WTC11 (cell line): ENCODE results near the gene FXN. TPM values are rescaled to one million over a fixed set of nuclear protein-coding genes. Genes with fewer than 3 reads are reported as not detected.
A peak's percentile ranks its signal among the peaks of the same experiment; 100 is the strongest.

Experiments
- ATAC-seq: fragments of 200-7000 bp; cut with Tn5 transposase; 2 replicates; pipeline ENCODE4 v1.10.0; 2021; ENCODE audit warnings: mild to moderate bottlenecking, moderate library complexity
- CTCF ChIA-PET: fragments of 300-600 bp; sonication (Branson Sonifier 250); formaldehyde crosslinking; loops from one replicate; lab custom pipeline; 2021; ENCODE audit warnings: antibody characterized with exemption; lab: Charles Lee
- POLR2A ChIA-PET: fragments of 350-600 bp; sonication (Branson Sonifier 250); formaldehyde crosslinking; loops from one replicate; lab custom pipeline; 2021; ENCODE audit warnings: antibody characterized with exemption; lab: Charles Lee
- DNase-seq: peaks from one replicate; pipeline ENCODE4 v3.0.0; 2021; ENCODE audit warnings: low spot score
- H3K27ac Mint-ChIP-seq: 2 replicates; pipeline ENCODE4 v1.8.0; 2021; ENCODE audit warnings: mixed read lengths
- H3K27me3 Mint-ChIP-seq: 2 replicates; pipeline ENCODE4 v1.8.0; 2021; ENCODE audit warnings: low read depth, mild to moderate bottlenecking, moderate library complexity, mixed read lengths
- H3K36me3 Mint-ChIP-seq: 2 replicates; pipeline ENCODE4 v1.8.0; 2021; ENCODE audit warnings: mixed read lengths
- H3K4me1 Mint-ChIP-seq: 2 replicates; pipeline ENCODE4 v1.8.0; 2022; ENCODE audit warnings: mixed read lengths
- H3K4me3 Mint-ChIP-seq: 2 replicates; pipeline ENCODE4 v1.8.0; 2021; ENCODE audit warnings: mild to moderate bottlenecking, moderate library complexity, mixed read lengths
- H3K9me3 Mint-ChIP-seq: 2 replicates; pipeline ENCODE4 v1.8.0; 2021; ENCODE audit warnings: mixed read lengths
- CTCF ChIP-seq: fragments of 200-600 bp; IDR thresholded peaks from 2 replicates; pipeline ENCODE4 v1.8.0; 2022; ENCODE audit warnings: antibody characterized with exemption
- ELF4 ChIP-seq: sonication (generic); formaldehyde crosslinking; IDR thresholded peaks from 2 replicates; pipeline ENCODE4 v1.8.1; 2022; ENCODE audit warnings: low read depth, mild to moderate bottlenecking, moderate library complexity, missing genetic modification reagents
- EMX1 ChIP-seq: fragments of 250-450 bp; sonication (Bioruptor Pico); IDR thresholded peaks from 2 replicates; pipeline ENCODE4 v1.8.0; 2021; ENCODE audit warnings: mild to moderate bottlenecking
- ERG ChIP-seq: fragments of 250-450 bp; sonication (Bioruptor Pico); IDR thresholded peaks from 2 replicates; pipeline ENCODE4 v1.8.0; 2021; ENCODE audit warnings: mild to moderate bottlenecking
- JUN ChIP-seq: sonication (generic); formaldehyde crosslinking; IDR thresholded peaks from 2 replicates; pipeline ENCODE4 v1.8.0; 2023; ENCODE audit warnings: mild to moderate bottlenecking, missing genetic modification reagents
- MXD4 ChIP-seq: fragments of 250-450 bp; sonication (Bioruptor Pico); IDR thresholded peaks from 2 replicates; pipeline ENCODE4 v1.8.0; 2021; ENCODE audit warnings: mild to moderate bottlenecking, moderate library complexity, borderline replicate concordance
- NFYB ChIP-seq: sonication (generic); formaldehyde crosslinking; conservative IDR thresholded peaks from 2 replicates; pipeline ENCODE4 v1.8.0; 2022; ENCODE audit warnings: low read depth, missing genetic modification reagents
- SMAD3 ChIP-seq: sonication (generic); formaldehyde crosslinking; IDR thresholded peaks from 2 replicates; pipeline ENCODE4 v1.8.0; 2022; ENCODE audit warnings: missing genetic modification reagents, mild to moderate bottlenecking, borderline replicate concordance
- SP1 ChIP-seq: sonication (generic); formaldehyde crosslinking; conservative IDR thresholded peaks from 2 replicates; pipeline ENCODE4 v1.8.1; 2022; ENCODE audit warnings: missing genetic modification reagents
- USF1 ChIP-seq: sonication (generic); formaldehyde crosslinking; IDR thresholded peaks from 2 replicates; pipeline ENCODE4 v1.8.0; 2022; ENCODE audit warnings: mild to moderate bottlenecking, missing genetic modification reagents
- ZBTB21 ChIP-seq: sonication (generic); formaldehyde crosslinking; IDR thresholded peaks from 2 replicates; pipeline ENCODE4 v1.8.1; 2023; ENCODE audit warnings: mild to moderate bottlenecking, missing genetic modification reagents, borderline replicate concordance
- ZNF263 ChIP-seq: sonication (generic); formaldehyde crosslinking; IDR thresholded peaks from 2 replicates; pipeline ENCODE4 v1.8.1; 2022; ENCODE audit warnings: low read depth, mild to moderate bottlenecking, moderate library complexity, missing genetic modification reagents
- ZNF416 ChIP-seq: fragments of 250-450 bp; sonication (Bioruptor Pico); IDR thresholded peaks from 2 replicates; pipeline ENCODE4 v1.9.0; 2021; ENCODE audit warnings: mild to moderate bottlenecking, inconsistent platforms
- ZNF423 ChIP-seq: fragments of 250-450 bp; sonication (Bioruptor Pico); IDR thresholded peaks from 2 replicates; pipeline ENCODE4 v2.1.2; 2022; ENCODE audit warnings: mild to moderate bottlenecking, moderate library complexity
- ZSCAN18 ChIP-seq: fragments of 250-450 bp; sonication (Bioruptor Pico); IDR thresholded peaks from 2 replicates; pipeline ENCODE4 v2.1.2; 2022; ENCODE audit warnings: mild to moderate bottlenecking, moderate library complexity
- total RNA-seq: library from RNA; stranded (reverse); gene quantifications from 3 replicates; pipeline ENCODE4 v1.2.3, GENCODE V29; 2021
- TF ChIP-seq, protein P1 (sequence below): sonication (generic); formaldehyde crosslinking; IDR thresholded peaks from 2 replicates; pipeline ENCODE4 v1.8.1; 2023; ENCODE audit warnings: mild to moderate bottlenecking, missing genetic modification reagents, moderate library complexity
- TF ChIP-seq, protein P2 (sequence below): sonication (generic); formaldehyde crosslinking; IDR thresholded peaks from 2 replicates; pipeline ENCODE4 v1.8.0; 2022; ENCODE audit warnings: mild to moderate bottlenecking, missing genetic modification reagents

FXN gene
- total RNA-seq, 1 experiment from 2014 or later: 30.6 TPM

DNA sequence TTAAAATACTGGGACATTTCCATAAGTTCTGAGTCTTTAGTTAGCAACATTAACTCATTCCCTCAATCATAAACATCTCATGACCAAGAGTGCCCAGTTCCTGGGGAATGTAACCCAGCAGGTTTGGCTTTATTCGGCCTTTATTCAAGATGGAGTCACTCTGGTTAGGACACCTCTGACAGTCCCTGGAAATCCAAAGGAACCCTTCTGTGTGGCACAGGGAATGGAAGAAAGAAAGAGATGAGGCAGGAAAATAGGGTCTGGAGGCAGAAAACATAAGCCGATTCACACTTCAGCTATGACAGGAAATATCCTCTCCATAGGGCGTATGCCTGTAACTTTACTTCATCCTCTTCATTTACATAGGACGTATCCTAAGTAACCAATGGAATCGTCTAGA is 53.5 kb downstream of the FXN start (continued):
- TF ChIP-seq ZSCAN18 (CRISPR knock-in tag) (peak; percentile 98), JUN (CRISPR knock-in tag) (no peak), MXD4 (peak; percentile 93), EMX1 (CRISPR knock-in tag) (peak; percentile 65; the same call in 1 of the 2 replicates), ZNF416 (no peak), USF1 (CRISPR knock-in tag) (no peak), ZNF423 (peak; percentile 52; the same call in 1 of the 2 replicates), CTCF (no peak)
- TF ChIP-seq, protein P1, sequence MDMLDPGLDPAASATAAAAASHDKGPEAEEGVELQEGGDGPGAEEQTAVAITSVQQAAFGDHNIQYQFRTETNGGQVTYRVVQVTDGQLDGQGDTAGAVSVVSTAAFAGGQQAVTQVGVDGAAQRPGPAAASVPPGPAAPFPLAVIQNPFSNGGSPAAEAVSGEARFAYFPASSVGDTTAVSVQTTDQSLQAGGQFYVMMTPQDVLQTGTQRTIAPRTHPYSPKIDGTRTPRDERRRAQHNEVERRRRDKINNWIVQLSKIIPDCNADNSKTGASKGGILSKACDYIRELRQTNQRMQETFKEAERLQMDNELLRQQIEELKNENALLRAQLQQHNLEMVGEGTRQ (CRISPR knock-in tag): no peak
- TF ChIP-seq, all 79 proteins: peak for 7

GRCh38 chr9:69089491-69089890 is 53.9 kb downstream of the FXN start:
- Mint-ChIP-seq H3K36me3 (peaks cover 8% of the 10 kb centered on the region), H3K27ac (peak overlapping the region; percentile 97), H3K27me3 (no peaks in the 10 kb centered on the region), H3K9me3 (peaks cover 13% of the 10 kb centered on the region), H3K4me3 (peak overlapping the region; percentile 58), H3K4me1 (peaks cover 51% of the 10 kb centered on the region)
- ATAC-seq (peak; percentile 86), DNase-seq (peak; percentile 52)
- ChIA-PET POLR2A (interaction anchor here (0.5 to 1.8 kb wide), 3 partner anchors 31 to 59 kb away, joined by 4 to 12 read pairs (median 4); no protein-coding TSS in a partner anchor), CTCF (interaction anchor here (0.7 to 1.8 kb wide), 11 partner anchors 16 to 103 kb away, joined by 3 to 9 read pairs (median 4); partner anchors contain the start of gene FXN)
- TF ChIP-seq SP1: 0 out of 2 replicates have a peak, but pooled peaks have one; percentile 28
- TF ChIP-seq NFYB (CRISPR knock-in tag): no peak

DNA sequence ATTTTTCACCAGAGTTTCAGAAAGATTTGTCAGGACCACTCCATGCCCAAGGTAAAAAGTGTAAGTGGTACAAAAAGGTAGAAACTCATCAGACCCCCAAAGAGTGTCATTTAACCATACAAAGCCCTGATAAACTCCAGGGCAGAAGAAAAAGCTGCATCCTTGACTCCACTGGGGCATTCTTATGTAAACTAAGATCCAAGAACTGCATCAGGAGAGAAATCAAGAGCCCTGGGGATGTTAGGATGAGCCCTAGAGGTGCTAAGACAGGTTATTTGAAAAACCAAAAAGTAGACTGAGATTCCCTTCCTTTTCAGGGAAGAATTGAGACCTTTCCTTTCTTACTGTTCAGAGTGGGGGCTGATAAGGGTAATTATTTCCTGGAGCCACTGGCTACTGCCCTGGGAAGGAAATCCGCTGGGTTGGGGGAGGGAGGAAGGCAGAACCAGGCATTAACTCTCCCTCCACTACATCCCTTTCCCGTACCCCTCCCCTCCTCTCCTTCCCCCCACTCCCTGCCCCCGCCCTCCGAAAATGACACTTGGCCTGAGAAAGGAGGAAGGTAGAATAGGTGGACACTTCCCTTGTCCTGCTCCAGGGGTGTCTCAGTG is 54.7 kb downstream of the FXN start:
- TF ChIP-seq ERG (CRISPR knock-in tag): 0 out of 2 replicates have a peak, but pooled peaks have one; percentile 15
- TF ChIP-seq ELF4 (CRISPR knock-in tag): no peak
- ATAC-seq: peak; percentile 70
- DNase-seq: no peak
- Mint-ChIP-seq H3K4me1 (peaks cover 50% of the 10 kb centered on the region), H3K27ac (peak overlapping the region; percentile 97), H3K27me3 (no peaks in the 10 kb centered on the region), H3K9me3 (peaks cover 13% of the 10 kb centered on the region), H3K36me3 (peaks cover 8% of the 10 kb centered on the region), H3K4me3 (peak overlapping the region; percentile 58)
- CTCF ChIA-PET: interaction anchor here (0.7 to 1.8 kb wide), 12 partner anchors 15 to 133 kb away, joined by 3 to 9 read pairs (median 4); partner anchors contain the start of gene FXN
- POLR2A ChIA-PET: interaction anchor here (0.8 to 1.8 kb wide), 4 partner anchors 15 to 49 kb away, joined by 3 to 12 read pairs (median 4); no protein-coding TSS in a partner anchor

- H3K27ac Mint-ChIP-seq: peak overlapping the region; percentile 92
- peaks cover 48% of the 10 kb centered on the region for H3K4me1 Mint-ChIP-seq
- H3K36me3 Mint-ChIP-seq: peaks cover 1% of the 10 kb centered on the region
- no peak for ATAC-seq
- CTCF ChIA-PET: interaction anchor here (1.2 to 1.8 kb wide), 3 partner anchors 46 to 133 kb away, joined by 4 to 9 read pairs (median 4); no protein-coding TSS in a partner anchor
- POLR2A ChIA-PET: interaction anchor here (1.8 kb wide), 1 partner anchor 29 kb away, joined by 12 read pairs; no protein-coding TSS in a partner anchor
- DNase-seq: no peak
- H3K4me3 Mint-ChIP-seq: peak overlapping the region; percentile 31; the same call in 1 of the 2 replicates
- H3K27me3 Mint-ChIP-seq: no peaks in the 10 kb centered on the region
- H3K9me3 Mint-ChIP-seq: peaks cover 7% of the 10 kb centered on the region
- TF ChIP-seq SMAD3 (CRISPR knock-in tag) (no peak), NFYB (CRISPR knock-in tag) (no peak), ZBTB21 (CRISPR knock-in tag) (no peak), ZSCAN18 (CRISPR knock-in tag) (no peak), ZNF263 (no peak), ELF4 (CRISPR knock-in tag) (no peak)
- TF ChIP-seq, protein P2, sequence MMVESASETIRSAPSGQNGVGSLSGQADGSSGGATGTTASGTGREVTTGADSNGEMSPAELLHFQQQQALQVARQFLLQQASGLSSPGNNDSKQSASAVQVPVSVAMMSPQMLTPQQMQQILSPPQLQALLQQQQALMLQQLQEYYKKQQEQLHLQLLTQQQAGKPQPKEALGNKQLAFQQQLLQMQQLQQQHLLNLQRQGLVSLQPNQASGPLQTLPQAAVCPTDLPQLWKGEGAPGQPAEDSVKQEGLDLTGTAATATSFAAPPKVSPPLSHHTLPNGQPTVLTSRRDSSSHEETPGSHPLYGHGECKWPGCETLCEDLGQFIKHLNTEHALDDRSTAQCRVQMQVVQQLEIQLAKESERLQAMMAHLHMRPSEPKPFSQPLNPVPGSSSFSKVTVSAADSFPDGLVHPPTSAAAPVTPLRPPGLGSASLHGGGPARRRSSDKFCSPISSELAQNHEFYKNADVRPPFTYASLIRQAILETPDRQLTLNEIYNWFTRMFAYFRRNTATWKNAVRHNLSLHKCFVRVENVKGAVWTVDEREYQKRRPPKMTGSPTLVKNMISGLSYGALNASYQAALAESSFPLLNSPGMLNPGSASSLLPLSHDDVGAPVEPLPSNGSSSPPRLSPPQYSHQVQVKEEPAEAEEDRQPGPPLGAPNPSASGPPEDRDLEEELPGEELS (CRISPR knock-in tag): no peak
- TF ChIP-seq, protein P1 (CRISPR knock-in tag): no peak
These were observed 55.4 kb downstream of the FXN start for GRCh38 chr9:69090946-69091345.
